Erythroblast (primary cell): Measurements from ENCODE around the gene ATG4D.

Experiments
- DNase-seq, 2 experiments: peaks; one replicate each; lab custom pipeline; 2025; lab: John Stamatoyannopoulos, UW
- GATA1 ChIP-seq: IDR thresholded peaks from 2 replicates; pipeline ENCODE4 v1.6.1; 2011; ENCODE audit warnings: low read depth, mild to moderate bottlenecking, control low read depth, low read length, moderate library complexity
- POLR2A ChIP-seq: IDR thresholded peaks from 2 replicates; pipeline ENCODE4 v1.6.1; 2011; ENCODE audit warnings: mild to moderate bottlenecking, low read length

ATG4D gene

GRCh38 chr19:10551698-10552301 is 8.1 kb downstream of the ATG4D start:
- peak; percentile 61 to 68 for DNase-seq
- TF ChIP-seq GATA1 (no peak), POLR2A (no peak)

- DNase-seq, result peak; percentile 46 to 53
- no peak for TF ChIP-seq GATA1
- TF ChIP-seq POLR2A, result peak; percentile 39
These were observed 8.9 kb downstream of the ATG4D start for GRCh38 chr19:10552510-10553053.

GRCh38 chr19:10553087-10553667 is 9.5 kb downstream of the ATG4D start:
- TF ChIP-seq GATA1 (no peak), POLR2A (no peak)
- DNase-seq, result no peak

- no peak for DNase-seq
- no peak for TF ChIP-seq GATA1
- TF ChIP-seq POLR2A, result no peak
These were observed 10.3 kb downstream of the ATG4D start for GRCh38 chr19:10553943-10554381.

- TF ChIP-seq POLR2A (peak; percentile 6), GATA1 (no peak)
- DNase-seq, result no peak
These were observed 11.3 kb downstream of the ATG4D start for GRCh38 chr19:10554760-10555609.

GRCh38 chr19:10555610-10555973 is 11.9 kb downstream of the ATG4D start:
- TF ChIP-seq GATA1 (no peak), POLR2A (no peak)
- DNase-seq, result no peak

- no peak for DNase-seq
- no peak for TF ChIP-seq GATA1
- TF ChIP-seq POLR2A, result no peak
These were observed 14.0 kb downstream of the ATG4D start for GRCh38 chr19:10557603-10558197.

- no peak for DNase-seq
- TF ChIP-seq POLR2A (no peak), GATA1 (no peak)
These were observed 16.4 kb downstream of the ATG4D start for GRCh38 chr19:10560154-10560553.

- TF ChIP-seq POLR2A, result no peak
- TF ChIP-seq GATA1, result no peak
- DNase-seq, result no peak
These were observed 18.9 kb downstream of the ATG4D start for GRCh38 chr19:10562609-10563008.

- peak; percentile 83 to 84 for DNase-seq
- TF ChIP-seq GATA1, result no peak
- no peak for TF ChIP-seq POLR2A
These were observed 21.4 kb downstream of the ATG4D start for GRCh38 chr19:10565028-10565566.

GRCh38 chr19:10565567-10566407 is 22.1 kb downstream of the ATG4D start, which contains the start of gene KRI1:
Gene KRI1, minus strand, starts transcription at chr19:10566010. Its CDS starts 11 bp downstream, at chr19:10565999.
- peak; percentile 99 to 100 for DNase-seq
- TF ChIP-seq POLR2A (peak; percentile 82), GATA1 (no peak)

- no peak for DNase-seq
- TF ChIP-seq POLR2A (no peak), GATA1 (no peak)
These were observed 22.6 kb downstream of the ATG4D start for GRCh38 chr19:10566408-10566657.

GRCh38 chr19:10566658-10567410 is 23.1 kb downstream of the ATG4D start:
- TF ChIP-seq POLR2A (no peak), GATA1 (no peak)
- peak; percentile 50 to 66 for DNase-seq
